HG03439 (cell line): Measurements from ENCODE around the gene DHRS7B.
"Not testable (repeated sequence)": the region's sequence is repeated elsewhere in the genome, so short reads cannot be mapped to it uniquely, and the experiment has no call there.

Experiments used
- ATAC-seq: cut with Tn5 transposase; IDR thresholded peaks from one replicate; pipeline ENCODE4 v1.9.1; 2021; ENCODE audit warnings: mild to moderate bottlenecking, moderate library complexity; ENCODE audit not compliant: unreplicated experiment

The DHRS7B gene

DNA sequence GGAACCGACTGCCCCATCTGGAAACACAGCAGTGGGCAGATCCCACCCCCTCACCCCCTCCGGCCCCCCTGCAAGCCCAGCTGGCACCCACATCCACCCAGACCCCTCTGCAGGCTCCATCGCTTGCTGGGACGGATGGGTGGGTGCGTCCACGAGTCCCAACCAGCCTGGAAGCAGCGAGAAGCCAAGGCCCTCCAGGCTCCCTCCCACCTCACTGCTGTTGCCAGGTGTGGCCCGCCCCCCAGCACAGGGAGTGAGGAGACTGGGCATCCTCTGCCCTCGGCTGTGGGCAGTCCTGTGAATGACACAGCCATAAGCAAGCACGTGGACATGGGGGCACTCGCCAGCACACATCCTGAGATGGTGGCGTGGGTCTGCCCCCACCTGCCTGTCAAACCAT lies 75.7 kb downstream of the DHRS7B start:
- no peak for ATAC-seq

DNA sequence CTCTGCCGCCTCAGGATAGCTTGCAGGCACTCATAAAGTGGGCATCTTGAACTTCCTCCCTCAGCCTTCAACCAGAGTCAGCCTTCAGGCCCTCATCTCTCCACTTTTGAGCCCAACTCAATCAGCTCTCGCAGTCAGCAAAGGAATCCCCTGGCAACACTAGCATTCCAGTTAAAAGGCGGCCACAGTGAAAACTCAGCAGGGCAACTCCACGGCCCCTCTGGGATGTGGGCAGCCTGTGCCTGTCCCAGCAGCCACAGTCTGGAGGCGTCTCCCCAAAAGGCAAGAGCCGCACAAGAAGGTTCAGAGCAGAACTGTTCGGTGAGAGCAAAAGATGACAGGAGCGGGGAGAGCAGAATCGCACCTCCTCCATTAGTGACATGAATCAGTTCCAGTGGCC lies 78.2 kb downstream of the DHRS7B start:
- ATAC-seq, result no peak

DNA sequence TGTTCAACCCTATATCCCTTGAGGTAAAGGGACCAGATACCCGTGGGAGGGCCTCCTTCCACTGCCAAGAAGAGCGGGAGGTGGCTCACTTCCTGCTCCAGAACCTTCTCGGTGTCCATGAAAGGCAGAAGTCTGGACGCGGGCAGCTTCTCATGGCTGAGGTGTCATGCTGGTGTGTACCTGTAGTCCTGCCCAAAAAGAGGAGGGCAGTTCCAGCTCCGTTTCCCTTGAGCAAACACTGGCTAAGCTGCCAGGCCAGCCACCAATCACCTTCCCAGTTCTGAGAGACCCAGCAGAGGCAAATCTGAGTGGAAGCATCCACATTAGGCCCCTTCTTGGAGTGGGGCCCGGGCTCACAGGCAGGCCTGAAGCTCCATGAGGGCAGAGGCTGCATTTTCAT lies 81.6 kb downstream of the DHRS7B start:
- ATAC-seq, result no peak

DNA sequence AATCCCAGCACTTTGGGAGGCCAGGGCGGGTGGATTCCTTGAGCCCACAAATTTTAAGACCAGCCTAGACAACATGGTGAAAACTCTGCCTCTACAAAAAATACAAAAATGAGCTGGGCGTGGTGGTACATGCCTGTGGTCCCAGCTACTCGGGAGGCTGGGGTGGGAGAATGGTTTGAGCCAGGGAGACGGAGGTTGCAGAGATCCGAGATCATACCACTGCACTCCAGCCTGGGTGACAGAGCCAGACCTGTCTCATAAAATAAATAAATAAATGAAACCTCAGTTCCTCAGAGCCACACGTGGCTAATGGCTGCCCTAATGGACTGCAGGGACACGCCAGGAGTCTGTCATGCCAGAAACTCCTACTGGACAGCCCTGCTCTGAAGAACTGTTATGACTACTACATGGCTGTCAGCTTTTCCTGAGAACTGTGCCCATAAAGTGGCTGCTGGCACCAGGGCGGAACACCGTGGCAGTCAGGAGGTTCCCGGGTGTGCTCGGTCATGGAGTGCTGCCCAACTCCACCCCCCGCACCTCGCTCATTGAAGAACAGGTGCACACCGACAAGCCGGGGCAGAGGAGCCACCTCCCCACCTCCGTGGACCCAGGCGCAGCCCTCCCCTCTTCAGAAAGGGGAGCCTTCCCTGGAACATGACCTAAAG lies 82.9 kb downstream of the DHRS7B start:
- no peak for ATAC-seq

DNA sequence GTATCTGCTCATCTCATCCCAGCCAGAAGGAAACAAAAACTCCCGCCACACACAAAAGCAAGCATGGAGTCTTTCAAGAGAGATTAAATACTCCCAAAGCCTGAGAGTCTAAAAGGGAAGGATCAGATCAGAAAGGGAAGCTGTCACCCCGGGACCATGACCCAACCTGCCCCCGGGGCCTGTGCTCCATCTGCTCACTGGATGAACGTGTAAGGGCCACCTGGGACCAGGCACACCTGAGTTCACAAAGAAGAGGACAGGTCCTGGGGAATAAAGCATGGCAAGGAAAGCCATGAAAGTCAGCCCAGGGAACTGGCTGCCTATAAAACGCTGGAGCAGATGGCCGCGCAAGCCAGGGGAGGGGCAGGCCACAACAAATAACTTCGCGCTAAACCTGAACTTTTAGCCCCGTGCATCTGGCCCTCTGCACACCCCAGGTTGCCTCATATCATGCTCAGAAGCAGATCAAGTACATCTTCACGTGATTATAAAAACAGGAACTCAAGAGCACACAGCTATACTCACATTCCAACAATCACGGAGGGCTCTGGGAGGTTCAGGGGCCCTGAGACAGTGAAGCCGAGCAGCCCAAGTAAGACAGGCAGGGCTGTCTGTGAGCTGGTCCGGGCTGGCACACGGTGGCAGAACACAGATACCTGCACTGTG lies 83.8 kb downstream of the DHRS7B start:
- no peak for ATAC-seq

DNA sequence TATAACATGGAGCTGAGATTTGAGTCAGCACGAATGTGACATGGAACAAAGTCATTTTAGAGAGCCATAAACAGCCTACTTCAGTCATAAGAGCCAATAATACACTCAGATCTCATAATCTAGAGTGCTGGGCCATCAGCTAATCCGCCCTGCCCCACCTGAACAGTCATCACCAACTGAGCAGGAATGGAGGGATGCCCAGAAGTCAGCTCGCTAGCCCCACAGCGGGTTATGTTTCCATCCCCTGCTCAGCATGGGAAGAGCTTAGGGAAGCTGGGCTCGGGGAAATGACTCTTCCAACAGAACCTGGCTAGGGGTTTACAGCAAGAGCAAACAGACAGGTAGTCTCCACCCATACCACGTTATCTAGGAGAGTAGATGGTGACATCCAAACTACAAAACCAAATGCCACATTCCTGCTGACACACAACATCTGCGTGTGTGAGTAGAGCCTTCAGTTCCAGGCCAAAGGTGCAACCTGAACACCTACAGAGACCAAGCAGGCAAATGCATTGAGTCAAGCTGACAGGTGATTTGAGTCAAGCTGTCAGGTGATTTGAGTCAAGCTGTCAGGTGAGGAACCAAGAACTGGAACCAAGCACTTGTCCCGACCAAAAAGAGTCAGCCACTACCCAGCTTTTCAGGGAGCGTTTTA lies 85.2 kb downstream of the DHRS7B start:
- no peak for ATAC-seq

DNA sequence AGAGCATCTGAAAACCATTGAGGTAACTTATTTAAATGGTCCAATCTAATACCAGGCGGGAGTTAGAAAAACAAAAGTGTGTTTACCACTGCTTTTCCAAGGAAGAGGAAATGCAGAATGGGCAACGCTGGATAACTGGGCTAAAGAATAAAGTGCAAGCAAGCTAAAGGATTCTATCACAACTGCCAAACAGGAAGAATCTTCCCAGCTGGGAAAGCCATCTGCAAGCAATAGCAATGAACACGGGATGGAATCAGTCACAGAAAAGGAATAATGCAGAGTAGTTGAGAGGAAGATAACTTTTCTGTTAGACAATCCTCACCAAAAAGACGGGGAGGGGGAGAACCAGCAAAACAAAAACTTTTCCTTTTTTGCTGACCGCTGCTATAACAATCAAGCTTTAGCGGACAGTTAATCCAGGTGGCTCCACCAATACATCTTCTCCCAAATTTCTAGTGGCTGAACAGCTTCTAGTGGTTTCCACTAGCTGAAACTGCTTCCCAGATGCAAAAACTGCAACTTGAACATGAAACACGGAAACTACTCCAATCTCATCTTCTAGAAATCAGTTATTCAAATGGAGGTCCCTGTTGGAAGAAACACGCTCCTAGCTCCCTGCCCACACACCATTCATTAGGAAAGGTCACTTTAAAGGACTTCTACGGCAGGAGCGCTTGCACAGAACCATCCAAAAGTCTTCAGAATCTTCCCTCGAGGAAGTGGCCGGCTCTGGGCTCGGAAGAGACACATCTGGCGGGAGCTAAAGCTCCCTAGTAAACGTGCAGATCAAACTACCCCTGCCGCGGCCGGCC lies 86.3 kb downstream of the DHRS7B start:
- no peak for ATAC-seq

DNA sequence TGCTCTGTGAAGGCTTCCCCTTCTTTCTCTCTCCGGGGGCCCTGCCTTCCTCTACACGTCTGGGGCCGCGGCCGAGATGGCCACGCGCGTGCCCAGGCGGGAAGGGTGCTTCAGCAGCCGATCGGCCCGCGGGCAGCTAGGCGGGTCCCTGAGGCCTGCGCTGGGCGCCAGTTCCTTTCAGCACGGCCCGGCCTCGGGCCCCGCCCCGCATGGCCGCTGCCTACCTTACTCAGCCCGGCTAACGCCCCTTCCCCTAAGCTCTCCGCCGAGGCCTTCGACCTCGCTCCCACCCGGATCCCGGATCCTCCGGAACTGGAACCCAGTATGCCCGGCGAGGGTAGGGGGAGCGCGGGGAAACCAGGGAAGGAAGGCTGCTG lies 86.9 kb downstream of the DHRS7B start:
- peak; percentile 10 for ATAC-seq

DNA sequence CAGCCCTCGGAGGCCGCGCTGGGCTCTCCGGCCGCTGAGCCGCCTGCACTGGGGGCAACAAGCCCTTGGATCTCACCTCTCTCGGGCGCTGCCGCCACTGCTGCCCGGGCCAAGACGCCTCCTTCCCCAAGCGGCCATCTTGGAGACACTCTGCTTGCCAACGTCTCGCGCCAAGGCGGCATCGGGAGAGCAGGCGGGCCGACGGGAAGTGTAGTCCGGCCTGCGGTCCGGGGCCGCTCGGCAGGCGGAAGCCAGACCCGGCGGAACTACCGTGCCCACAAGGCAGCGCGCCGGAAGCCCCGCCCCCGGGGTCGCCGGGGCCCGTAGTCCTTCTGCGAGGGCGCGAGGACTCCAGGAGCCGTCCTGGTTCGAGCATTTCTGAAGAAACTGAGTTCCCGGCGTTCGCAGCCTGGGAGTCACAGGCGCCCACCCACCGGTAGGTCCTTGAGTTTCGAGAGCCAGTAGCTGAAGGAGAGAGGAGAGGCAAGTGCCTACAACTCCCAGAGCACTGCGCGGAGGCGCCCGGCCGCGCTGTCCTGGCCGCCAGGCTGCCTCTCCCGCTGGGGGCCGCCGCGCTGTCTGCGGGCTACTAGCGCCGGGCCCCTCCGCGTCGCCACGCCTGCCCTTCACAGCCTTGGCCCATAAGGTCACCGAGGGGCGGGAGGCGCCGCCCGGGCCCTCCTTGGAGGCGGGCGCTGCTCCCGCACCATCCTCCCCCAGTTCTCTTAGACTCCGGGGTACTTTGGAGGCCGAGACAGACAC lies 87.4 kb downstream of the DHRS7B start, which contains the start of gene TMEM11:
Gene TMEM11 (minus strand): TSS at position 147 of the 762 bp plus-strand sequence. CDS start 9 bp downstream, at position 138.
- peak; percentile 82 for ATAC-seq

DNA sequence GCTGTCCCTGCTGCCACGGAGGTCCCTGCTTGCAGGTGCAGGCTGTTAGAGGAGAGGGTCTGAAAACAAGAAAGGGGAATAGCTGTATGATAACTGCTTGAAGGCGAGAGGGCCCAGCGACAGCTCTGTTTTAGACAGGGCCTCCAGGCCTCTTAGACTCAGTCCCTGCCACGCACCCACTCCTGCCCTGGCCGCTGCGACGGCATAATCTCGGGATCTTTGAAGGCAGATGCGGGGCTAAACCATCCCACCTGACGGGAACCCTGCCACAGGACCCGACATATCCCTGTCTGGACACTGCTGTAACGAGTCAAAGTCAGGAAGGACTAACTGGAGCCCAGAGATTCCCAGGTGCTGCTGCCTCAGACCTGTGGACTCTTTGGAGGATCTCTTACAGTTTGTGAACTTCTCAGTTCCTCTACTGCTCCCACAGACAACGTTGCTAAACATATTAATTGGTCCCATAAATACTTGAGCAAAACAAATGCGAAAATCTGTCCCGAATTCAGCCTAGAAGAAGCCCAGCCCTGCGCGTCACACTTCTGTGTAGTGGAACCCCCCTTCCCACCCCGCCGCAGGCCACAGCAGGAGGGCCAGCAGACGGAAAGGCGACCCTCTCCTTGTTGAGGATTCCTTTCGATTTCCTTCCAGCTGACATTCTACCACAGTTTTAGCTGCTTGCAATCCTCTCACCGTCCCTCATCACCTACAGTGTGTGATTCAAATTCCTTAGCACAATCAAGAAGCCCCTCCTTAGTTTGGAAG lies 88.2 kb downstream of the DHRS7B start:
- ATAC-seq, result peak; percentile 12

DNA sequence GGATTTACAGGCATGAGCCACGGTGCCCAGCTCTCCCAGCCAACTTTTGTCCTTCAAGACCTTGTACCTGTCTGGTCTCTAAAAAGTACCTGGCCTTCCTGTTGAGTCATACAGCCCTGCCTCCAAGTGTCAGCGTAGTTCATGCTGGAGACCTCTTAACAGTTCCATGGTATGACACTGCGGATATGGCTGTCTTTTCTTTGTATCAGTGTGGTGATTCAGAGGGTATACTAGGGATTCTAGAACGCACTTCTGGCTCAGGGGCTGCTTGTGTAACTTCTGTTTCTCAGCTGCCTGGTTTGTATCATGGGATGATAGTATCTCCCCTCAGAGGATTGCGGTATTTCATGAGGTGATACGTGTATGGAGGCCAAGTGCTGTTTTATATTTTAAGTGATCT lies 89.2 kb downstream of the DHRS7B start:
- ATAC-seq, result no peak

DNA sequence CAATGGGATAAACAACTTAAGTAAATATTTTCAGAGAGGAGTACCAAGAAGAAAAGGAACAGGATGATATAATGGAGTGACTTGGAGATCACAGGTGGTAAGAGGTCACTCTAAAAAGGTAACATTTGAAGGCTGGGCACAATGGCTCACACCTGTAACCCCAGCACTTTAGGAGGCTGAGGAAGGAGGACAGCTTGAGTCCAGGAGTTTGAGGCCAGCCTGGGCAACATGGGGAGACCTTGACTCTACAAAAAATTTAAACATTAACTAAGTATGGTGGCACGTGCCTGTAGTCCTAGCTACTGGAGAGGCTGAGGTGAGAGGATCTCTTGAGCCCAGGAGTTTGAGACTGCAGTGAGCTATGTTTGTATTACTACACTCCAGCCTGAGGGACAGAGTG lies 90.6 kb downstream of the DHRS7B start:
- no peak for ATAC-seq

DNA sequence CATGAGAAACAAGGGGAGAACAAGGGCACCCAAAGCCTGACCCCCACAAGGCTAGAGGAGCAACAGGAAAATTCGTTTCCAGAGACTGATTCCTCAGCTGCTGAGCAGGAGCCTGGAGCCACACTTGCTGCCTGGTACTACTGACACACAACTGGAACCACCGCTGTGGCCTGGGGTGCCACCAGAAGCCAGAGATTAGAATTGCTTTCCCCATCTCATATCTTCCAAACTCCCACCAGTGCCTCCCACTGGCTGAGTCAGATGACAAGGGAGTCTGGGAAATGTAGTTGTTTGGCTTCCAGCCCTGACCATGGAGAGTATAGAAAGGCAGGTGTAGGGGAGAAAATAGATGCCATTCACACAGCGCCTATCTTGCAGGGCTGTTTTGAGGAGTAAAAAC lies 91.3 kb downstream of the DHRS7B start:
- ATAC-seq, result no peak

DNA sequence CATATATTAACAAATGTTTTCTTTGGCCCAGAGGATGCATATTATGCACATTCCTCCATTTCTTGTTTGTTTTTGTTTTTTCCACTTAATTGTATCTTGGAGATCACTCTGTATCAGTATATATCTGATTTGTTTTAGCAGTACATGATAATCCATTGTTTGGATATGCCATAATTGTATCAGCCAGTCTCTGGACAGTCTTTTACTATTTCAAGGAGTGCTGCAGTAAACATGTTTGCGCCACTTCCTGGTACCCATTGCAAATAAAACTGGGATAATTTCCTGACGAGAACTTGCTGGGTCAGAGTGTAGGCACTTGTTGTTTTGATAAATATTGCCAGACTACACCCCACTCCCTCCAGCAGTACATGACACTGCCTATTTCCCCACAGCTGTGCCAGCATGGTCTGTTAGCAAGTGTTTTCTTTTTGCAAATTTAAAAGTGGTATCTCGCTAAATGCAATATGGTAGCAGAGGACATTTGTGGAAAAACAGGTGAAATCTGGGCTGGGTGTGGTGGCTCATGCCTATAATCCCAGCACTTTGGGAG lies 92.1 kb downstream of the DHRS7B start:
- no peak for ATAC-seq

DNA sequence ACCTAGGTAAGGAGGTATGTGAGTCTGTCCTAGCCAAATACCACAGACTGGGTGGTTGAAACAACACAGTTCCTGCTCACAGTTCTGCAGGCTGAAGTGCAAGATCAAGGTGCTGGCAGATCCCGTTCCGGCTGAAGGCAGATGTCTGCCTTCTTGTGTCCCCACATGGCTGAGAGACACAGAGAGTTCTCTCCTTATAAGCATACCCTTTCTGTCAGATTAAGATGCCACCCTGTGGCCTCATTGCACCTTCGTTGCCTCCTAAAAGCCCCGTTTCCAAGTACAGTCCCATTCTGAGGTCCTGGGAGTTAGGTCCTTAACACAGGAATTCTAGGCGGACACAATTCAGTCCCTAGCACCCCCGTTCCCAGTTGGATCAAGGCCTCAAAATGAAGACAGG lies 96.3 kb downstream of the DHRS7B start:
- ATAC-seq, result no peak

DNA sequence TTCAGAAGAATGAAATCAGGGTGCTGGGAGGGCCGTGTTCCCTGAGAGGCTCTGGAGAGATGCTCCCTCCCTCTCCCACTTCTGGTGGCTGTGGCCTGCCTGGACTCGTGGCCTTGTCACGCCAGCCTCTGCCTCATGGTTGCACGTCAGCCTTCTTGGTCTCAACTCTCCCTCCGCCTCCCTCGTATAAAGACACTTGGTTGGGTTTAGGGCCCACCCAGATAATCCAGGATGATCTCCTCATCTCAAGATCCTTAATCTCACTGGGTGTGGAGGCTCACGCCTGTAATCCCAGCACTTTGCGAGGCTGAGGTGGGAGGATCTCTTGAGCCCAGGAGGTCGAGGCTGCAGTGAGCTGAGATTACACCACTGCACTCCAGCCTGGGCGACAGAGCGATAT lies 100.5 kb downstream of the DHRS7B start:
- not testable (repeated sequence) for ATAC-seq

DNA sequence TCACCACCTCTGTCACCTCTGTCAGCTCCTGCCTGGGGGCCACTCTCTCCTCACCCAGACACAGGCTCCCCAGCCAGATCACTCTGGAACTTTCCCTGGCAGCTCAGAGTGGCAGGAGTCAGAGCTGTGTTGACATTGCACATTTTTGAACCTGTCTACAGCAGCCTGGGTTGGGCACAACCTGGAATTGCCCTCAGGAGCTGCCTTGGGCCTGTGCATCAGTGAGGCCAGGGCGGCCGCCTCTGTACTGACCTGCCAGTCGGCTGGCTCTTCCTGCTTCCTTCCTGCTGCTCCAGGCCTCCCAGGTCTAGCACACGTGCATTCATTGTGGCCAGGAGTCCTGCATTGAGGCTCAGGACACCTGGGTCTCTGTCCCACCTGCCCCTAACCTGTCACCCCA lies 101.3 kb downstream of the DHRS7B start:
- ATAC-seq, result no peak

DNA sequence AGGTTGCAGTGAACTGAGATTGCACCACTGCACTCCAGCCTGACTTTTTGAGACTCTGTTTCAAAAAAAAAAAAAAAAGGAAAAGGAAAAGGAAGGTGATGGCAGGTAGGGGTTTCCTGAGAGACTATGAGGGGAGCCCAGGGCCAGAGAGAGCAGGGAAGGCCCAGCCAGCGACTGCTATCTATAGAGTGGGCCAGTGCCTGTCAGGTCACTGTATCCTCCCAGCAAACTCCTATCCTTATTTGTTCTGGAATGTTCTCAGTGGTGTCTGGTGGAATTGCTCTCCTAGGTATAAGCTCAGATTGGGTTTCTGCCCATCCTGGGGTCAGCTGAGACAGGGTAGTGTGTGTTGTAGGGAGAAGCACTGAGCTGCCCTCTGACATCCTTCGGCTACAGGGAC lies 102.1 kb downstream of the DHRS7B start:
- no peak for ATAC-seq

DNA sequence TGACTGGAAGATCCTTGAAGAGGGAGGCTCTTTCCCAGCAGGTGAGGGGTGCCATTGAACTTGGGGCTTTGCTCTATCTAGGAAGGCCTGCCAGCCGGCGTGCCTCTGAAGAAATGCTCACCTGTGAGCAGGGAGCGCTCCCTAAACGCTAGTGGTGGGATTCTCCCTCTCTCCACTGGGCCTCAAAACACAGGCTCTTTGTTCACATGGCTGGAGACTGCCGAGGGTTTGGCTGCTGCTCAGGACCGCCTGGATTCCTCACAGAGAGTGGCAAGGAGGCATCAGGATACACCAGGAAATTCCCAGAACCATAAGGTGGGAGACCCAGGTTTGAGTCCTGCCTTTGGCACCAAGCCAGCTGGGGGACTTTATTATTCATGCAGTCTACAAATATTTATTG lies 104.8 kb downstream of the DHRS7B start:
- no peak for ATAC-seq
